NAMALWA (cell line): Measurements from ENCODE around the gene DOCK10.
"Not testable (repeated sequence)": the region's sequence is repeated elsewhere in the genome, so short reads cannot be mapped to it uniquely, and the experiment has no call there.

Source experiments
- DNase-seq: peaks from one replicate; pipeline ENCODE4 v3.0.0-alpha.2; 2015; ENCODE audit warnings: low spot score

DOCK10 gene

DNA sequence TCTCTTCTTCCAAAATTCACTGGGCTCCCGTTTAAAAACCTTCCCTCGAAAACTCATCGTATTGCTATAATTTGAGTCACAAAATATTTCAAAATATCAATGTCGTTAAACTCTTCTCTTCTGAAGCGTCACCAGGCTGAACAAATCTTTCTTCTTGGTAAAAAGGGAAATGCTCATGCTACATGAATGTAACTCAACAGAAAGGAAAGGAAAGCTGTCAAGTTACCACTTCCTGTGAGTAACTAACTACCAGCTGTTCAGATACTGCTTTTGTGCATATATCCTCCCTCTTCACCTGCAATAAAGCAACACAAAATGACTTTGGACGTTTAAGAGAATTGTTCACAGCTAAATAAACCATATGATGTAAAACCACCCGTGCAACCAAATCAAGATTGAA is 95.4 kb downstream of the DOCK10 start:
- peak; percentile 84 for DNase-seq

DNA sequence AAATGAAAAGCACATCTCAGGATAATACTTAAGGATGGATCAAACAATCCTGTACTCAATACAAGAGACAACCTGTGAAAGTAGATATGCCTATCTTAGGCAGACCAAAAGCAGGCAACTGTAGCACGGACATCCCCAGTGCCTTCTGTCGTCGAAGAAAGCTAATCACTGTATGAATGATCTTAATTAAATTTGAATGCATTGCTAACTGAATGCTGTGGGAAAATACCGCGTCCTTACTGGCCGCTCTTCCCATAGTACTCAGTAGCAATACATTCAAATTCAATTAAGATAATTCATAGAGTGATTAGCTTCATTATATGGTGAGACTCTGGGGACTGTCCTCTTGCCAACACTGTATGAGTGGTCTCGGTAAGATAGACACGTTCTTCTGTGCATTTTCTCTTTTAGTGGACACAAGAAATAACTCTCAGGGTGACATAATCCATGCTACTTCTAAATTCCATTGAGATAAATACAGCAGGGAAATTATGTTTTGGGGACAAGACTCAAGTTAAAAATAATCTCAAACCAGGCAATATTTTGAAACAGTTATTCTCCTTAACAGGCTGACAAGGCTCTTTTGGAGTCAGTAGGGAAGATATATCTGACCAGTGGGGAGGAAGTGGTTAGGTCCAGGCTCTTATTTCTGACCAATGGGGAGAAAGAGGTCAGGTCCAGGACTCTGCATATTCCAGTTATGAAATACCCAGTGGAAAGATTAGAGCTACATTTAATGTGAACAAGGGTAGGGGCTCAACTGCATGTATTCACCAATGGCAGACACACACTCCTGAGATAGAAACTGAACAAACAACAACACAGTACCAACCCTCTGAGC is 97.3 kb downstream of the DOCK10 start:
- no peak for DNase-seq

DNA sequence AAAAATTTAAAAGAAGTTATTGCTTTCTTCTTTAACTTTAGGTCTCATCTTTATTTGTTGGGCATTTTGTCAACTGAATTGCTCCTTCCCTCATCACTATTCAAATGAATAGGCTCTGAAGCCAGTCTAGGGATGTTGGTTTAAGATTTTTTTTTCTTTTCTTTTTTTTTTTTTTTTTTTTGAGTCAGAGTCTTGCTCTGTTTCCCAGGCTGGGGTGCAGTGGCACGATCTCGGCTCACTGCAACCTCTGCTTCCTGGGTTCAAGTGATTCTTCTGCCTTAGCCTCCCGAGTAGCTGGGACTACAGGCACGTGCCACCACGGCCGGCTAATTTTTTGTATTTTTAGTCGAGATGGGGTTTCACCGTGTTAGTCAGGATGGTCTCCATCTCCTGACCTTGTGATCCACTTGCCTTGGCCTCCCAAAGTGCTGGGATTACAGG is 98.6 kb downstream of the DOCK10 start:
- DNase-seq: not testable (repeated sequence)

GRCh38 chr2:224941960-224942359 is 100.3 kb downstream of the DOCK10 start:
- DNase-seq: no peak

- no peak for DNase-seq
Measured at GRCh38 chr2:224940618-224941017, 101.7 kb downstream of the DOCK10 start.

DNA sequence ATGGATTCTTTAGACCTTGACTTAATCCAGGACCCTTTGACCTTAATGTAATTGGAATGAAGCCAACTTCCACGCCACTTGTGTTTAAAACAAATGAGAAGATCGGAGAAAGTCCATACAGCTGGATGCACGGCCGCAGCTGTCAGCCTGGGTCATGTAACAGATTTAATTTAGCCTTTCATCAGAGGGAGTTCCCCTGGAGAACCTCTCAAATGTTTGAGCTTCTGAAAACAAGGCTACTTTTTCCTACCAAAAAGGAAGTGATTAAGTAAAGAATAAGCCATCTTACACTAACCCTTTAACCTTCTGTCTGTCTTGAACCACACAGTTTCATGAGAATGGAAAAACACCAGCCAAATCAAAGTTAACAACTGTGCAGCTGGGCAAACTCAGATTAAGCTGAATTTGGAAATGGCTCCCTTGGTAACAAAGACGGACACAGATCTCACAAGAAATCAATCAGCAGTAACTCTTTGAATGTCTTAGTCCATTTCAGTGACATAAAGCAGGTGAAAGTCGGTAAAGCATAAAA is 103.6 kb downstream of the DOCK10 start:
- DNase-seq: peak; percentile 82

- peak; percentile 53 for DNase-seq
Measured at GRCh38 chr2:224937887-224938286, 104.4 kb downstream of the DOCK10 start.

DNA sequence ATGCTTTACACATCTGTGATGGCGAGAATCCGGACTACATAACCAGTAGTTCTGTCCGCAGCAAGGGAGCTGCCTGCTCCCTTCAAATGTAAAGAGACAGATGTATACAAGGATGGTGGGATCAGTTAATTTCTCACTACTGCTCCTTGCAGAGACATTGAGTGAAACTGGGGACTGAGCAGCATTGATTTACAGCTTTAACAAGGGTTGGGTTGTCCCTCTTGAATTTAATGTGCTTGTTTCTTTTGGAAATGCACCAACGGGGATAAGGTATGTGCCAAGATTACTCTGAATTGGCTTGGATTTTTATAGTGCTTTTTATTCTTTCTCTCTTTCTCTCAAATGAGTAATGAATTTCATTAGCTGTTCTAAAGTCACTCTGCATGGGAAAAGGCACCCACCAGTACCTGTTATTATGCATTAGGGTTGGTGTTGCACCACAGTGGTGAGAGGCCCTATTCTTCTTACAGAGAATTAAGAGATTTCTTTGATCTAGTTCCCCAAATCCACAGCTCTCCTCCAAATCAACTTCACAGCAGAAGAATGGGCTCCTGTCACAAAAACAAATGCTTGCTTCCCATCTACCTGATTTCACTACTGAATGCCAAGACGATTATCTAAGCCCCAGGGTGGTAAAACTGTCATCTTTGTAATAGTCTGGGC is 107.6 kb downstream of the DOCK10 start:
- no peak for DNase-seq

DNA sequence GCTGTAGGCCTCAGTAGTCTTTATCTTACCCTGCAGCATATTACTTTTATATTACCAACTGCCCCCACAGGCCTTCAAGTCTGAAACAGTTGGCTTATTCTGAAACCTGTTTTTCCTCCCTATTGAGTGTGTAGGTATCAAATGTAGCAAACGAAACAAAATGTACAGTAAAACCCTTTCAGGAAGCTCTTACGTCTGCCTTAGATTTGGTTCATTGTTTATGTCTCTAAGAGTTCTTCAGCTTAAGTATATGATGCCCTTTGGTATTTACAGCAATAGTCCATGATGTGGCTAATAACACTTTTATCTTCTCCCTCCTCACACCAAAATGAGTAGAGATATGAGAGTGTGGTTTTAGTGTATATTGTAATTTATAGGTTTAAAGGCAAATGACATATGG is 108.8 kb downstream of the DOCK10 start:
- no peak for DNase-seq

DNA sequence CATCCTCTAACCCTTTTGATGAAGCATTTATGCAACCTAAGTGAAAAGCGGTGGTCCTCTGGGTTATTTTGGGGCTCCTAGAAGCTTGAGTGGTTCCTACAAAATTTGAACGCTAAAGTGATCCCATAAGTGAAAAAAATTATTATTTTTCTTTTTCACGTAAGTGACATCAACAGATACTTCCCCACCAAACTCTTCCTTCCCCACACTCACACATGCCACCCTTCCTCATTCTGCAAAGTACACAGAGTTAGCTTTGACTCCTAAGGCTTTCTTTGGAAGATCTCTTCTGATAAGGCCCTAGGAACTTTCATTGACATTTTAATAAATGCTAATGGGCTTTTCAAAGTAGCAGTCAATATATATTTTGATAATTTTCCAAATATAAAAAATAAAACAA is 109.7 kb downstream of the DOCK10 start:
- DNase-seq: no peak

DNA sequence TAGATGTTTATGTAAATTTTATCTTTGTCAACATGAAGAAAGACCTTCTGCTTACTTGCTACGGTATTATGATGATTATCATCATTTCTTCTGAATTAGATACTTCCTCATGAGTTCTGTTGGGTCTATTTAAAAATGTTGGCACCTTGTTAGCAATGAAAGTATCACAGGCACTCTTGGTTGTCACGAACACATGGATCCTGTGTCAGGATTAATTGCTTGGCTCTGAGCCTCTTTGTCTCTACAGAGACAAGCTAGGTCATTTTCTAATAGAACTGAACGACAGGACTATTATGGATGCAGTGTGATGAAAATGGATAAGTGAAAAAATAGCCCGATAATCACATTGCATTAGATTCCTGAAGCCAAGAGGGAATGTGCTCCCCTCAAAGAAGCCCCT is 110.3 kb downstream of the DOCK10 start:
- DNase-seq: no peak

DNA sequence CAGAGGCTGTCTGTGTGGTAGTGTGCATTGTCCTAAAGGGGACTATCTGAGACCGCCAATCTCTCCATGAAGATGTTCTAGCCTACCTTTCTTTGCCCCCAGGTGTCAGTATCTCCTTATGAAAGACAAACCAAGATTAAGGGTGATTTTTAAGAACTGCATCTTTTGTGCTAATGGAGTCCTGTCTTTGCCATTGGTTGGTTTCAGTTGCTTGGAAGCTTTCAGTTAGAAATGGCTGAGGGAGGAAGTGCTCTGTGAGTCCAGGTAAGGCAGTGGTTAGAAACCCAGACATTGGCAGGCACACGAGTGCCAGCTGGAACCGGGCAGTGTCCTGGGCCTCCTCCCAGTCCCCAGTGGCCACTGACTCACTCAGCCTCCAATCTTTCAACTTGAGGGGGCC is 111.3 kb downstream of the DOCK10 start:
- no peak for DNase-seq

GRCh38 chr2:224930124-224930523 is 112.1 kb downstream of the DOCK10 start:
- no peak for DNase-seq

DNA sequence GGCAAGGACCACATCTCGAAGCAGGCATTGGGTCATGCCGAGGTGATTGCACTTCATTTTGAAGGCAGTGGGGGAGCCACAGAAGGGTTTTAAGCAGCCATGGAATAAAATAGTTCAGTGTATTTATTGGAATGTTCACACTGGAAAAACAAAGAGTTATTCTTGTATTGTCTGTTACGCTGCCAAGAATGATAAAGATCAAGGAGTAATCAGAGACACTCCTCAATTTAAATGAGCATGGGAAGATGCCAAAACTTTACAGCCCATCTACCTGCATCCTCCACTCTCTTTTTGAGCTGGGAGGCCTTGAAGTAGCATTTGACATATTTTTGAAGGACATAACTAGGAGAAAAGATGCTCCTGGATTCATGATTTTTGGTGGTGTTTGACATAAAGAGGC is 112.8 kb downstream of the DOCK10 start:
- DNase-seq: no peak

DNA sequence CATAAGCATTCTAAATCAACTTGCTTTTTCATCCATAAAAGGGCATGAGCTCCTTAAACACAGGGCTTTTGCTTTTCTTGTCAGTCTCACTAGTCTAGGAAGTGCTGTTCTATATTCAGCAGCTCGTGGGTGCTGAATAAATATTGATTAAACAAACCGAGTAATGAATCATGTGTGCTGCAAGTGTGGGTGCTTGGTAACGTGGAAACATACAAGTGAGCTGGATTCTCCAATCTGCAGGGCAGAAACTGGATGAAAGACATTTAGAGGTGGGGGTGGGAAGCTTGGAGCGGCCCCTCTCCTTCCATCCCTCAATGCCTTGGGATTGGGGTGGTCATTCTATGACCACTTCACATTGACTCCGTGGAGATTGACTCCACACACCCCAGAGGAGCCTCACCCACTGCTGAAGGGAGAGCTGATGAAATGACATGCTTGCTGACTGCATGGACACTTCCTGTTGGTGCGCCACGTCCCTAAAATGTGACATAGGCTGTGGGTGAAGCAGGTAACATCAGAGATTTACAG is 114.6 kb downstream of the DOCK10 start:
- no peak for DNase-seq

GRCh38 chr2:224927011-224927410 is 115.3 kb downstream of the DOCK10 start:
- DNase-seq: no peak

- no peak for DNase-seq
Measured at GRCh38 chr2:224925810-224926100, 116.5 kb downstream of the DOCK10 start.

GRCh38 chr2:224925061-224925809 is 117.0 kb downstream of the DOCK10 start:
- DNase-seq: no peak

- DNase-seq: no peak
Measured at GRCh38 chr2:224924631-224925030, 117.6 kb downstream of the DOCK10 start.

- DNase-seq: peak; percentile 59
Measured at GRCh38 chr2:224922142-224922727, 120.0 kb downstream of the DOCK10 start.

GRCh38 chr2:224919472-224920110 is 122.7 kb downstream of the DOCK10 start:
- no peak for DNase-seq
